Activated CD8-positive, alpha-beta T cell treated with anti-CD3 and anti-CD28 coated beads for 36 hours (primary cell): ENCODE data around the gene ALDH16A1. TPM values are rescaled to one million over a fixed set of nuclear protein-coding genes. Genes with fewer than 3 reads are reported as not detected.
A peak's percentile ranks its signal among the peaks of the same experiment; 100 is the strongest.

Experiments
- ATAC-seq: fragments of 200-7000 bp; cut with Tn5 transposase; one replicate; pipeline ENCODE4 v1.10.0; 2021; ENCODE audit warnings: mild to moderate bottlenecking, moderate library complexity
- CTCF ChIA-PET: fragments of 350-600 bp; sonication (Branson Sonifier 250); formaldehyde crosslinking; loops from one replicate; lab custom pipeline; 2021; ENCODE audit warnings: antibody characterized with exemption; lab: Charles Lee
- POLR2A ChIA-PET: fragments of 350-600 bp; sonication (Branson Sonifier 250); formaldehyde crosslinking; loops from one replicate; lab custom pipeline; 2021; ENCODE audit warnings: antibody characterized with exemption; lab: Charles Lee
- DNase-seq: peaks from one replicate; pipeline ENCODE4 v3.0.0-alpha.2; 2020
- H3K27ac Mint-ChIP-seq: one replicate; pipeline ENCODE4 v1.8.0; 2021; ENCODE audit warnings: mild to moderate bottlenecking, mixed read lengths
- H3K27me3 Mint-ChIP-seq: one replicate; pipeline ENCODE4 v1.8.0; 2021; ENCODE audit warnings: mixed read lengths
- H3K36me3 Mint-ChIP-seq: one replicate; pipeline ENCODE4 v1.8.0; 2021; ENCODE audit warnings: low read depth, mixed read lengths
- H3K4me1 Mint-ChIP-seq: one replicate; pipeline ENCODE4 v1.8.0; 2021; ENCODE audit warnings: low read depth, mixed read lengths
- H3K4me3 Mint-ChIP-seq: one replicate; pipeline ENCODE4 v1.8.0; 2021; ENCODE audit warnings: mild to moderate bottlenecking, moderate library complexity, mixed read lengths
- H3K9me3 Mint-ChIP-seq: one replicate; pipeline ENCODE4 v1.8.0; 2021; ENCODE audit warnings: mixed read lengths
- intact Hi-C: fragments of 100-400 bp; cut with micrococcal nuclease; formaldehyde crosslinking; loops from one replicate; pipeline ENCODE4 v1.10.0; 2022
- total RNA-seq, 2 experiments: library from RNA; stranded (reverse); gene quantifications; one replicate each; pipeline ENCODE4 v1.2.3, GENCODE V29; 2021
- TF ChIP-seq, protein P1 (sequence below): fragments of 200-600 bp; IDR thresholded peaks from one replicate; pipeline ENCODE4 v1.8.0; 2022; ENCODE audit warnings: antibody characterized with exemption, mild to moderate bottlenecking

Gene ALDH16A1
- total RNA-seq, 2 experiments from 2014 or later, result 24.6 to 24.8 TPM

DNA sequence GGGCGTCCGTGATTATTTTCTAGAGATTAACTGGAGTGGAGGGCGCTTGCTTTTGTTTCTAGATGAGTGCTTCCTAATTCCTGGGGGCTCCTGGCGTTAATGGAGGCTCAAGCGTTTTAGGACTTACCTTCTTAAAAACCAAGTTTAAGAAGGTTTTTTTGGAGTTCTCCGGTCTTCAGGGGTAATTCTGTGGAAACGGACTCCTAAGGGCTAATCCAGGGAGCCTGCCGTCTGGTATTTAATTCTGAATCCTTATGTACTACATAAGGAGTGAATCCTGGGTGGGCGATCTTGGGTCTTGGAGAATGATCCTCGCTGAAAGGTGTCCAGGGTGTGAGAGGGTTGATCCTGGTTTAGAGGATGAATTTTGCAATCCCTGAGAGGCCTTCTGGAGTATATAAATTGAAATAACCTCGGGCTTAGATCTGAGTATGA, 43.6 kb downstream of the ALDH16A1 start:
- TF ChIP-seq, protein P1, sequence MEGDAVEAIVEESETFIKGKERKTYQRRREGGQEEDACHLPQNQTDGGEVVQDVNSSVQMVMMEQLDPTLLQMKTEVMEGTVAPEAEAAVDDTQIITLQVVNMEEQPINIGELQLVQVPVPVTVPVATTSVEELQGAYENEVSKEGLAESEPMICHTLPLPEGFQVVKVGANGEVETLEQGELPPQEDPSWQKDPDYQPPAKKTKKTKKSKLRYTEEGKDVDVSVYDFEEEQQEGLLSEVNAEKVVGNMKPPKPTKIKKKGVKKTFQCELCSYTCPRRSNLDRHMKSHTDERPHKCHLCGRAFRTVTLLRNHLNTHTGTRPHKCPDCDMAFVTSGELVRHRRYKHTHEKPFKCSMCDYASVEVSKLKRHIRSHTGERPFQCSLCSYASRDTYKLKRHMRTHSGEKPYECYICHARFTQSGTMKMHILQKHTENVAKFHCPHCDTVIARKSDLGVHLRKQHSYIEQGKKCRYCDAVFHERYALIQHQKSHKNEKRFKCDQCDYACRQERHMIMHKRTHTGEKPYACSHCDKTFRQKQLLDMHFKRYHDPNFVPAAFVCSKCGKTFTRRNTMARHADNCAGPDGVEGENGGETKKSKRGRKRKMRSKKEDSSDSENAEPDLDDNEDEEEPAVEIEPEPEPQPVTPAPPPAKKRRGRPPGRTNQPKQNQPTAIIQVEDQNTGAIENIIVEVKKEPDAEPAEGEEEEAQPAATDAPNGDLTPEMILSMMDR, result no peak
- peaks cover 62% of the 10 kb centered on the region for H3K36me3 Mint-ChIP-seq
- intact Hi-C loops, result no loop called here
- H3K27ac Mint-ChIP-seq, result peak overlapping the region; percentile 97
- ATAC-seq, result no peak
- no peaks in the 10 kb centered on the region for H3K9me3 Mint-ChIP-seq
- H3K4me1 Mint-ChIP-seq, result peaks cover 37% of the 10 kb centered on the region
- CTCF ChIA-PET, result interaction anchor here (0.9 to 1.5 kb wide), 2 partner anchors 9 to 50 kb away, joined by 3 read pairs; partner anchors contain the start of gene RPL13A
- DNase-seq, result no peak
- H3K27me3 Mint-ChIP-seq, result no peaks in the 10 kb centered on the region
- peak overlapping the region; percentile 94 for H3K4me3 Mint-ChIP-seq
- POLR2A ChIA-PET, result interaction anchor here (0.9 to 5.8 kb wide), 8 partner anchors 18 to 94 kb away, joined by 3 to 21 read pairs (median 5); partner anchors contain the start of genes NOSIP, PIH1D1, PRR12 and PRRG2

DNA sequence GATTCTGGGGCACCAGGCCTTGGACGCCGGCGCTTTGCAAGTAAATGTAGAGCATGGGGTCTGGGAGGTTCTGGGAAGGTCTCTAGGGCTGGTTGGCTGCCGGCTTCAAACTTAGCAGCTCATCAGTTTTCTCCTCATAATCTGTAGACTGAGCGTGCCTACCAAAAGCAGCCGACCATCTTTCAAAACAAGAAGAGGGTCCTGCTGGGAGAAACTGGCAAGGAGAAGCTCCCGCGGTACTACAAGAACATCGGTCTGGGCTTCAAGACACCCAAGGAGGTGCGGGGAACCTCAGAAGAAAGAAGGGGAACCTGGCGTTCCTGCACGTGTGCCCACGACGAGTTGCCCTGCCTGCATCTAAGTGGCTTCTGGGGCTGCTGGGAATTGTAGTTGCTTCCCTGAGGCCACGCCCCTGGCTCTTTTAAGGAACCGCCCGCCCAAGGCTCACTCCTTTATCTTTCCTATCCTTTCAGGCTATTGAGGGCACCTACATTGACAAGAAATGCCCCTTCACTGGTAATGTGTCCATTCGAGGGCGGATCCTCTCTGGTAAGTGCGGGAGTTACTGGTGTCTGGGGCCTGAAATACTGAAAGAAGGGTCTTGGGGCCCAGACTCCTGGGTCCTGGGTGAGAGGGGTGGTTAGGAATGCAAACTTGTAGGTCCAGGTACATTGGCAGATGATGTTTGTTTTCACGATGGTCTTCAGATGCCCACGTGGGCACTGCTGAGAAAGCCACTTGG, 44.2 kb downstream of the ALDH16A1 start:
- H3K27ac Mint-ChIP-seq, result peak overlapping the region; percentile 97
- ChIA-PET CTCF (interaction anchor here (0.8 to 1.5 kb wide), 3 partner anchors 9 to 50 kb away, joined by 3 to 4 read pairs (median 3); partner anchors contain the start of gene RPL13A), POLR2A (interaction anchor here (0.7 to 5.8 kb wide), 5 partner anchors 49 to 93 kb away, joined by 3 to 21 read pairs (median 10); partner anchors contain the start of genes NOSIP, PRR12 and PRRG2)
- TF ChIP-seq, protein P1, result no peak
- DNase-seq, result peak; percentile 87
- peaks cover 56% of the 10 kb centered on the region for H3K36me3 Mint-ChIP-seq
- H3K4me3 Mint-ChIP-seq, result peak overlapping the region; percentile 94
- no peak for ATAC-seq
- intact Hi-C loops, result no loop called here
- H3K27me3 Mint-ChIP-seq, result no peaks in the 10 kb centered on the region
- H3K9me3 Mint-ChIP-seq, result no peaks in the 10 kb centered on the region
- peaks cover 39% of the 10 kb centered on the region for H3K4me1 Mint-ChIP-seq

DNA sequence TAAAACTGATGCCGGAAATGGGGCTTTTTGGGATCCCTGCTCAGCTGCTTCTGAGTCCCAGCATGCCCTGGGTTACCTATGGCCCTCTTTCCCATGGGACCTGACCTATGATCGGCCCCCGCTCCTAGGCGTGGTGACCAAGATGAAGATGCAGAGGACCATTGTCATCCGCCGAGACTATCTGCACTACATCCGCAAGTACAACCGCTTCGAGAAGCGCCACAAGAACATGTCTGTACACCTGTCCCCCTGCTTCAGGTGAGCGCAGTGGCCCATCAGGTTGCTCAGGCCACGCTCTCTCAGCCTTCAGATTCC, 44.7 kb downstream of the ALDH16A1 start:
- ChIA-PET POLR2A (interaction anchor here (0.7 to 2.2 kb wide), 3 partner anchors 48 to 93 kb away, joined by 3 to 10 read pairs (median 4); partner anchors contain the start of gene PRR12), CTCF (interaction anchor here (0.8 kb wide), 1 partner anchor 9 kb away, joined by 4 read pairs; no protein-coding TSS in a partner anchor)
- H3K9me3 Mint-ChIP-seq, result no peaks in the 10 kb centered on the region
- ATAC-seq (no peak), DNase-seq (no peak)
- H3K27me3 Mint-ChIP-seq, result no peaks in the 10 kb centered on the region
- H3K4me1 Mint-ChIP-seq, result peaks cover 43% of the 10 kb centered on the region
- intact Hi-C loops, result no loop called here
- peaks cover 51% of the 10 kb centered on the region for H3K36me3 Mint-ChIP-seq
- TF ChIP-seq, protein P1, result no peak
- peak overlapping the region; percentile 97 for H3K27ac Mint-ChIP-seq
- H3K4me3 Mint-ChIP-seq, result peak overlapping the region; percentile 94

DNA sequence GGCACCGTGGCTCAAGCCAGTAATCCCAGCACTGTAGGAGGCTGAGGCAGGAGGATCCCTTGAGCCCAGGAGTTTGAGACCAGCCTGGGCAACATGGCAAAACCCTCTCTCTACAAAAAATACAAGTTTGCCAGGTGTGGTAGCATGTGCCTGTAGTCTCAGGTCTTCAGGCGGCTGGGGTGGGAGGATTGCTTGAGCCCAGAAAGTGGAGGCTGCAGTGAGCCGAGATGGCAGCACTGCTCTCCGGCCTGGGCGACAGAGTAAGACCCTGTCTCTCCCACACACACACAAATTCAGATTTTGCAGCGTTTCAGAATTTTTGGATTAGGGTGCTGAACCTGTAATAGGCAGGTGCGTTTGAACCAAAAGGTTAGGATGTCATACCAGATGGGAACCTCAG, 45.5 kb downstream of the ALDH16A1 start:
- ChIA-PET POLR2A (interaction anchor here (0.9 to 2.2 kb wide), 8 partner anchors 14 to 190 kb away, joined by 3 to 10 read pairs (median 4); partner anchors contain the start of gene PRR12), CTCF (interaction anchor here (1.0 to 1.4 kb wide), 3 partner anchors 12 to 82 kb away, joined by 3 to 7 read pairs (median 4); partner anchors contain the start of gene NOSIP)
- intact Hi-C loops, result no loop called here
- Mint-ChIP-seq H3K9me3 (no peaks in the 10 kb centered on the region), H3K27me3 (no peaks in the 10 kb centered on the region), H3K4me3 (peak overlapping the region; percentile 94), H3K36me3 (peaks cover 45% of the 10 kb centered on the region), H3K27ac (peak overlapping the region; percentile 97), H3K4me1 (peaks cover 44% of the 10 kb centered on the region)
- DNase-seq (no peak), ATAC-seq (no peak)
- TF ChIP-seq, protein P1, result no peak
